ENCODE data around the gene RAB23.

The RAB23 gene

DNA sequence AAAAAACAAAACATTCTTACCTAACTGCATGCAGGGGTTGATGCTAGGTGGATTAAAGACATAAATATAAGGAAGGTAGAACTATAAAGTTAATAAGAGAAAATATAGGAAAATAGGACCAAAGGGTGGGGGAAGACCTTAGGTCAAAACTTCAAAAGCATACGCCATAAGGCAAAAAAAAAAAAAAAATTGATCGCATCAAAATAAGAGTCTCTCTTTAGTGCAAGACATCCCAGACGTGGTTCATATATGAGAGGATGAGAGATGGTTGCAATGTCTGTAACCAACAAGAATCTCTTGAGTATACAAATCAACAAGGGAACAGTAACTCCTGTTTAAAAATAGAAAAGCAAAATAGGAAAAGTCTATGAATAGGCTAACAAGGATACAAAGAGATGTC lies 41.5 kb downstream of the RAB23 start:
- no peak for DNase-seq (ENCODE audit: low spot score)

DNA sequence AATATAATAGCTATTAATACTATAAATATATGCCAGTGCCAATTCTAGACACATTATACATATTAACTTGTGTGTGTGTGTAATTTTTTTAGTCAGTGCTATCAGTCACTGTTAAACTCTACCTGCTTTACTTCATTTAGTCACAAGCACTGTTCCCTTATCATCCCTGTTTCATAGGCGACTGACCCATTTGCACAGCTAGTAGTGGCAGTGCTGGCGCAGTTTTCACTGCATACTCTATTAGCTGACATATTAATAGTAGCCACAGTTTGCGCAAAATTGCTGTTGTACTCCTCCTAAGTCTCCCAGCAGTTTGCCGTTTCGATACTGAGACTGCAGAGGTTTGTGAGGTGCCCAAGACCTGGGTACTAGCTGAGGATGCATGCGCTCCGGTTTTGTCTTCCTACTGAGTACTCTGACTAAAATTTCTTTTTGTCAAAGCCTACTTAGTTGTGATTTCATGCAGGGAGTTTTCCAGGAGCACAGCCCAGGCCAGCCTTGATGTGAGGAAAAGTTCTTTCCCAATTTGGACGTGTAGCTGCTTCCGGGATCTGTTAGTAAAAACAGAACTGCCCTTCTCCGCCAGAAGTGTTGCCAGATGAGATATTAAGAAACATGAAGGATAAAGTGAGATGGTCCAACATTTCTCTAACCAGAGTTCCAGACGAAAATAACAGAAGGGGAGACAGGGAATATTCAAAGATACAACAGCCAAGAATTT lies 44.4 kb downstream of the RAB23 start:
- DNase-seq (ENCODE audit: low spot score), result no peak

DNA sequence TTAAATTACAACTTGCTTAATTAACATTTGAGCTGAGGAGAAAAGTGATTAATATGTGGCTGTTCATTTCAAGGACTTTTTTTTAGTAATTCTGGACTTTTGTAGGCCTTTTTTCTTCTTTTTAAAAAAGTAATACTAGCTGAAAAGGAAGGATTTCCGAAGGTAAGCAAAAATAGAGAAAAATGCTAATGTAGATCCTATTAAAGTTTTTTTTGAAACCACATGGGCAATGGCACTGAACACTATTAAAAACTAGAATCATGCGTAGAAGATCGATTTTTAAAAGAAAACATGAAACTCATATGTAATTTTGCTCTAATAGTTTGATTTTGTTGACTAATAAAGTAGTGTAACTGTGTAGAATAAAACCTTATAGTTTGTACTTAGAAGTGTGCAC lies 47.6 kb downstream of the RAB23 start:
- DNase-seq (ENCODE audit: low spot score), result no peak

DNA sequence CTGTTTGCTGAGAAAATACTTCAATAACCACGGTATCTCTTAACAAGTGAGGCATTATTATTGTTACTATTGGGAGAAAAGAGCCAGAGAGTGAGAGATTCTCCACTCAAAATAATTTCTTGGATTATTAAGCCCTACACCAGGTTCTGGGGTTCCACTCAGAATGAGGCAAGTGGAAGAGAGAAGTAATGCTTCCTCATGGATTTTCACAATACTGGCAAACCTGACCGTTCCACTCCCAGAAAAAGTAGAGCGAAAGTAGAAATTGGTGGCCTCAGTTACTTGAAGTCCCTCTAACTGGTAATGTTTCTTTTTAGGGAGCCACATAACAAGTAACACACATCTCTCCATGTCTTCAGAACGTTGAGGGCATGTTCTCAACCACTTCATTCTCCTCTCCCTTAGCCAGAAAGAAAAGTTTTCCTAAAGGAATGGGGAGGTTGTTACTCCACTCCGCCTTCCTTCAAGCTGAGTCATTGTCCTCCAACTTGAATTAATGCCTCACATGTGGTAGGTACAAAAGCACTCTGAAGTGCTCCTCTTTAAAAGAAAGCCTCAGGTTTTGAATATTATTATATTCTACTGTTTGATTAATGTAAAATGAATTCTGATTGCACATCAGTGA lies 48.1 kb downstream of the RAB23 start:
- peak; percentile 33 for DNase-seq (ENCODE audit: low spot score)

DNA sequence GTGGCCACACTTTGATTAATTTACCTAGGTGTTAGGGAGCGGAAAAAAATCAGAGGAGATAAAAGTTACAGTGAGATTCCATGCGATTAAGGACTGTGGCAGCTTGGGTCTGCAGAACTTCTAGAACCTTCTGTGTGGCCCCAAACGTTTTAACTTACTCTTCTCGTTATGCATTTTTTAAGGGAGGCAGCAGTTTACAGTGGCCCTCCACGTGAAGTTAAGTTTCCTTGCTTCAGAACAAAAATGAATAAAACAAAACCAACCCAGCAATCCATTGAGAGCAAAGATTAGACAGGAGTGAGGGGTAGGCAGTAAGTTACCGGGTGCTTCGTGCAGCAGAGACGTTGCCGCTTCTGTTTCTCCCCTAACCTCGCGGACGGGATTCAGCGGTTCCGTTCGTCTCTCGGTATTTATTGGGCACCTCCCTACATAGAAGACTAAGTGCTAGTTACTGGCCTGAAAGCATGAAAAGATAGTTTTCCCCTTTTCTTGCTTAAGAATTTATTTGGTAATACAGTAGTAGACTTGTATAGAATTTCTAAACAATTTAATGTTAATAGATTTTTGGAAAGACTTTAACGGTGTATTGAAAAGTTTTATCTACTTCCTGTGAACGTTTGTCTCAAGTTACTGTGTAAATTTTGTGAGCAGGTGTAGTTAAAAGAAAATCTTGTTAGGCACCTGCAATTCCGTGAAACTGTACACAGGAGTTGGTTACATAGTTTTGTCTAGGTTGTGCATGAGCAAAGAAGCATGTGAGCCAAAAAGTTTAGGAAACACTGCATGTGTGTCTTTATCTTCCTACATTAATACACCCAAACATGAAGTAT lies 48.8 kb downstream of the RAB23 start:
- DNase-seq (ENCODE audit: low spot score), result peak; percentile 71

DNA sequence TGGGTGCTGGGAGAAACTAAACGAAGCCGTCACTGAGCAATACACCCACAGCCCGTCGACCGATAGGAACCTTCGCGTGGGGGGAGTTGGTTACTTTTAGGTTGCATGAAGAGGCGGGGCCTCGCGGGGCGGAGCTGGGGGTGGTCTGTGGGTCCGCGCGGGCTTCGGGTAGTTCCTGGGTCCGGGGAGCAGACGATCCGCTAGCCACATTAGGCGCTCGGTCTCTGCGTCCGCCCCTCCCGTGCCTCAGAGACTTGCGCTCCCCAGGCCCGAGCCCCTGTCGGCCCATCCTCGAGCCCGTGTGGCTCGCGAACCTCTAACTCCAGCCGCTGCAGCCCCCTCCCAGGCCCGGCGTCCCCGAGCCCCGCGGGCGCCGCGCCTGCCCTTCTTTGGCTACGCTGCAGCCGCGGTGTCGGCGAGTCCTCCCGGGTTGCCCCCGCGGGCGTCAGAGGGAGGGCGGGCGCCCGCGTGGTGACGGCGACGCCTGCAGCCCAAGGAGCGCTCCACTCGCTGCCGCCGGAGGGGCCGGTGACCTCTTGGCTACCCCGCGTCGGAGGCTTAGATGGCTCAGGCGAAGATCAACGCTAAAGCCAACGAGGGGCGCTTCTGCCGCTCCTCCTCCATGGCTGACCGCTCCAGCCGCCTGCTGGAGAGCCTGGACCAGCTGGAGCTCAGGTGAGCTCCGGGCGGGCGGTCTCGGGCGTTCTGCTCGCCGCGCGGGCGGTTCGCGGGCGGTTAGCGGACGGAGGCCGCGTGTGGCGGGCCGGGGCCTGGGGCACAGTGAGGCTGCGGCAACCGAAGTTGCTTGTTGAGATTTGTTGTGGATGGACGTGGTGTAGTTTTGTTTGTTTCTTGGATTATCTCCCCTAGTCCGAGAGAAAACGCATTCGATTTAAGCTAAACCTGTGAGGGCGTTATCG lies 49.7 kb downstream of the RAB23 start, which contains the start of gene BAG2:
Gene BAG2 (plus strand): TSS at position 191 of the 920 bp plus-strand sequence. CDS start 372 bp downstream, at position 563.
- DNase-seq (ENCODE audit: low spot score), result peak; percentile 96

DNA sequence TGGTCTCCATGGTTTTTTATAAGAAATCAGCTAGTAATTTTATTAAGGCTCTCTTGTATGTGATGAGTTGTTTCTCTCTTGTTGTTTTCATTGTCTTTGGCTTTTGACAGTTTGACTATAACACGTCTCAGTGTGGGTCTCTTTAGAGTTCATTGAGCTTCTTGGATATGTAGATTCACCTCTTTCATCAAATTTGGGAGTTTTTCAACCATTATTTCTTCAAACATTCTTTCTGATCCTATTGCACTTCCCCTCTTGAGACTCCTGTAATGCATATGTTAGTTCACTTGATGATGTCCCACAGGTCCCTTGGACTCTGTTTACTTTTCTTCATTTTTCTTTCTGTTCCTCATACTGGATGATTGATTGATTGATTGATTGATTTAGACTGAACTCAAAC lies 57.0 kb downstream of the RAB23 start:
- no peak for DNase-seq (ENCODE audit: low spot score)

DNA sequence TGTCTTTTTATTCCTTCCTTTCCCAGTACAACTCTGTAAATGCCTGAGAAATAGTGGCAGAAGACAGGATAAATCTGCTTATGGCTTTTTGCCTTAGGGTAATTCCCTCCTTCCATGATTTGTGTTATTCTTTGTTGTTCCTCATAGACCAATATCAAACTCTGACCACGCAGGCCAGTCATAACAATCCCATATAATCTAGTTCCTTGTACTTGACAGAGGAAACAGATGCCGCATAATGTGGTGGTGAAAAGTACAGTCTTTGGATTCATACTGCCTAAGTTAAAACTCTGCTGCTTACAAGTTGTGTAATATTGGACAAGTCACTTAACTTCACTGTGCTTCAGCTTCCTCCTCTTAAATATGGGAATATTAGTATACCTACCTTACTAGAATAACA lies 58.2 kb downstream of the RAB23 start:
- no peak for DNase-seq (ENCODE audit: low spot score)

DNA sequence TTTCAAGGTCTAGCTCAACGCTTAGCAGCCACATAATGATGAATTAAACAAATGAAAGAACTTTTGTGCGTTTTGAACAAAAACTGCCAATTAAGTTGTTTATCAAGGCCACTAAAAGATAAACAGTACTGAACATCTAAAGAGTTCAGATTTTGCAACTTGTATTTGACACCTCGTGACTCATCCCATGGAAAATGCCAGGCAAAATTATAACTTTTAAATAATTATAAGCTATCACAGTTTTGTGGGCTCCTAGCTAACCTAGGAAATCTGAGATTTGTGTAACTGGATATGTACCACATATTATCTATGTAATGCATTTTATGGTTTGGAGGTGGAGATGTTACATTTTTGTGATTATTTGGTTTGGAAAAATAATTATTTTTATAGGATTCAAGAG lies 59.6 kb downstream of the RAB23 start:
- no peak for DNase-seq (ENCODE audit: low spot score)

DNA sequence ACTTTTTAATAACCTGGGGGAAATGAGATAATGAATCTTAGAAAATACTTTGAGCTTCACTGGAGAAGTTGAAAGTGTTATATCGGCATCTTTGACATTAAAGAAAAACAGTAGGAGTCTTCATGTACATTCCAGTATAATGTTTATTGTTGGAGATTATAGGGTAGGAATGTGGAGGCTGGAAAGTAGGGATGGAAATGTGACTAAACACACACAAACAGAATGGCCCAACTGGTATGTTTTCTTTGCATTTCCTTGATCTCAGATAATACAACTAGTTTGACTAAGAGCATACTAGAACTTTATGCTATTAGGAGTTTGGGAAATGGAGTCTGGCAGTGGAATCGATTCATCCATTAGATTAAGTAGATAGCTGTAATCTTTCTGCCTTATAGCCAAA lies 60.1 kb downstream of the RAB23 start:
- DNase-seq (ENCODE audit: low spot score), result no peak

DNA sequence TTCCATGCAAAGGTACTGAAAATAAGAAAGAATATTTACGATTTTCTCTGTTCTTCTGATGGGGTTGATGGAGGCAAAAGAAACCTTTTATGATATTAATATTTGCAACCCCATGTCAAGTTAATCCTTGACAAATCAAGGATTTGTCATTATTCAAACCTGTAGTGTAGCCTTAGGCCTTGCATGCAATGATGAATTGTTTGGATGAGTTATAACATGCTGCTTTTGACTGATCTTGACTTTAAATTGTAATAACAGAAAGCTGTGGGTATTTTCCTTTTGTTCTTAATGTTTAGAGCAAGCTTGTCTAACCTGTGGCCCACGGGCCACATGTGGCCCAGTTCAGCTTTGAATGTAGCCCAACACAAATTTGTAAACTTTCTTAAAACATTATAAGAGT lies 63.0 kb downstream of the RAB23 start:
- no peak for DNase-seq (ENCODE audit: low spot score)

DNA sequence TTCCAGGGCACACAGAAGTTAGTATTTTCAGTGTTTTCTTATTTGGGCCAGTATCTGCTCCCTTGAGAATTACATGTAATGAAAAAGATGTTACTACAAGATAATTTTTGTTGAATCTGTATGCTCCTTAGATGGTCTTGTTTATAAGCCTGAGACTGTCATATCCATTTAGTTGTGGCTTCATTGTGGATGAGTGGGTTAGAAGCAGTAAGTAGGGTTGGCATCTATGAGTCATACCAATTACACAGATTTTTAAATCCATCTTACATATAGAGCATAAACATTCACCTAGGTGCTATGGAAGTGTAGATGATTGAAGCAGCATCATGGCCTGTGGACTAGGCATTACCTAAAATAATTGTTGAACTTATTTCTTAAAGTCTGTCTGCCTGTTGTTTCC lies 63.4 kb downstream of the RAB23 start:
- no peak for DNase-seq (ENCODE audit: low spot score)

DNA sequence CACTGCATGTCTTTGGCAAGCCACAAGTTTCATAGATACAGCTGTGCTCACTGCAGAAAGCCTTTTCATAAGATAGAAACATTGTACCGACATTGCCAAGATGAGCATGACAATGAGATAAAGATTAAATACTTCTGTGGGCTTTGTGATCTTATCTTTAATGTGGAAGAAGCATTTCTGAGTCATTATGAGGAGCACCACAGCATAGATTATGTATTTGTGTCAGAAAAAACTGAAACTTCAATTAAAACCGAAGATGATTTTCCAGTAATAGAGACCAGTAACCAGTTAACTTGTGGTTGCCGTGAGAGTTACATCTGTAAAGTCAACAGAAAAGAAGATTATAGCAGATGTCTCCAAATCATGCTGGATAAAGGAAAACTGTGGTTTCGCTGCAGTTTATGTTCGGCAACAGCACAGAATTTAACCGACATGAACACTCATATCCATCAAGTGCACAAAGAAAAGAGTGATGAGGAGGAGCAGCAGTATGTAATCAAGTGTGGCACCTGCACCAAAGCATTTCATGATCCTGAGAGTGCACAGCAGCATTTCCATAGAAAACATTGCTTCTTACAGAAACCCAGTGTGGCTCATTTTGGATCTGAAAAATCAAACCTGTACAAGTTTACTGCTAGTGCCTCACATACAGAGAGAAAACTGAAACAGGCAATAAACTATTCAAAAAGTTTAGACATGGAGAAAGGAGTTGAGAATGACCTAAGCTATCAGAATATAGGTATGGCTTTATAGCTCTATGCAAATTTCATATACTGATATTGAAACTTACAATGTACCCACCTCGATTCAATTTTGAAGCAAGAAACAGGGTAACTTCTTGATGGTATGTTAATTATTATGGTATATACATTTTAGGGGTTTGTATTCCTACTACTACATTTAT lies 73.9 kb downstream of the RAB23 start:
- no peak for DNase-seq (ENCODE audit: low spot score)

DNA sequence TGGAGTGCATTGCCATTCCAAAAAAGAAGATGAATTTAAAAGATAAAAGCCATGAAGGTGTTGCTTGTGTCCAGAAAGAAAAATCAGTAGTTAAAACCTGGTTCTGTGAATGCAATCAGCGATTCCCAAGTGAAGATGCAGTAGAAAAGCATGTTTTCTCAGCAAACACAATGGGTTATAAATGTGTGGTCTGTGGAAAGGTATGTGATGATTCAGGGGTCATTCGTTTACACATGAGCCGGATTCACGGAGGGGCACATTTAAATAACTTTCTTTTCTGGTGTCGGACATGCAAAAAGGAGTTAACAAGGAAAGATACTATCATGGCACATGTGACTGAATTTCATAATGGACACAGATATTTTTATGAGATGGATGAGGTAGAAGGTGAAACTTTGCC lies 74.7 kb downstream of the RAB23 start:
- DNase-seq (ENCODE audit: low spot score), result no peak

DNA sequence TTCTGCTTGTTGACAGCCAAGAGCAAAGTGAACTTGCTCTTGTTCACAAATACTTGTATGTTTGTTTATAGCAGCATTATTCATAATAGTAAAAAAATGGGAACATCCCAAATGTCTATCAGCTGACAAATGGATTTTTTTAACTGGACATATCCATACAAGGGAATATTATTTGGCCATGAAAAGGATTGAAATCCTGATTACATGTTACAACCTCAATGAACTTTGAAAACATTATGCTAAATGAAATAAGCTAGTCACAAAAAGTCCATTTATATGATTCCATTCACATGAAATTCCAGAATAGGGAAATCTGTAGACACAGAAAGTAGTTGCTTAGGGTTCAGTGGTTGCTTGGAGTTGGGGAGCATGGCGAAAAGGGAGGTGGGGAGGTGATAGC lies 78.4 kb downstream of the RAB23 start:
- DNase-seq (ENCODE audit: low spot score), result no peak

DNA sequence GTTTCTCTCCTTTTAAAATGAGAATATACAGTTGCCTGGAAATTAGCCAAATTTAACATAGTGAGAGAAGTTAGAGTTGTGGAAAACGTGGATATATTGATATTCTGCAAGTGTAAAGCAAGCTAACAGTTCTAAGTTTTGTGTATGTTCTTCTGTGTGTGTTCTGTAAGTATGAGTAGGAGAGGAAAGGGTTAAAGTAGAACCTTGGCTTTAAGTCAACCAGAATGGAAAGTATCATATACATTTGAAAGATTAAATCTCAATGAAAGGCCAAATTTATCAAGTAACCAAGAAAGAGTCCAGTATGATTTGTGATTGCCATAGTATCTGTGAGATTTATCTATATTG lies 80.0 kb downstream of the RAB23 start:
- DNase-seq (ENCODE audit: low spot score), result no peak

DNA sequence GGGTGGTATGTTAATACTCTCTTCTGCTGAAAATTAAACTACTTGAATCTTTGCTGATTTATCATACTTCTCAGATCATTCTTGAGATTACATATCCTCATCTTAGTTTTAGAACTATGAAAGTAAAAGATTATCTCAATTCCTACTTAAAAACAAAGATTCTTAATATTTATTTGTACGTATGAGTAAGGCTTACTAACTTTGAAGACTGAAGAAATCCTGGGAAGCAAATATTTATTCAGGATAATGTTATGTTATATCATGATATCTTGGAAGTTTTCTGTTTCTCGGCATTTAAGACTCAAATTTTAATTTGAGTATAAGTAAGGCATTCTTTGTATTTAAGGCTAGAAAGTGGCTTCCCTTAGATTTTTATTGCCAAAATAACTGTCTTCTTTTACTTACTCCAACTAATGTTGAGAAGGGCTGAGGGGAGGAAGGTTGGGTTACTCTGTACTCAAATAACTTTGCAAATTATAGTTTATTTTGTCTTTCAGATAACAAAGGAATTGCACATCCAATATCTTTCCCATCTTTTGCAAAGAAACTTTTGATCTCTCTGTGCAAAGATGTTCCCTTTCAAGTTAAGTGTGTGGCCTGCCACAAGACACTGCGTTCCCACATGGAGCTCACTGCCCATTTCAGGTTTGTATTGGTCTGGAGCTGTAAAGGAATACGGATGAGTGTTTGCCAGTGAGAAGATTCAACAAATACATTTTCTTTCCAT lies 80.5 kb downstream of the RAB23 start:
- DNase-seq (ENCODE audit: low spot score), result no peak

DNA sequence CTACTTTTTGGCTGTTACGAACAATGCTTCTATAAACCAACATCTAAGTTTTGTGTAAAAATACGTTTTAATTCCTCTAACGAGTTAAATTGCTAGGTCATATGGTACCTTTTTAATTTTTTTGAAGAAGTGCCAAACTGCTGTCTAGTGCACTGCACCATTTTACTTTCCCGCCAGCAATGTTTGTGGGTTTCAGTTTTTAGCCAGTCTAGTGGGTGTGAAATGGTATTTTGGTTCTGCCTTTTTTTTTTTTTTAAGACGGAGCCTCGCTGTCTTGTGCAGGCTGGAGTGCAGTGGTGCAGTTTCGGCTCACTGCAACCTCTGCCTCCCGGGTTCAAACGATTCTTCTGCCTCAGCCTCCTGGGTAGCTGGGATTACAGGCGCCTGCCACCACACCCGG lies 84.1 kb downstream of the RAB23 start:
- DNase-seq (ENCODE audit: low spot score), result no peak

DNA sequence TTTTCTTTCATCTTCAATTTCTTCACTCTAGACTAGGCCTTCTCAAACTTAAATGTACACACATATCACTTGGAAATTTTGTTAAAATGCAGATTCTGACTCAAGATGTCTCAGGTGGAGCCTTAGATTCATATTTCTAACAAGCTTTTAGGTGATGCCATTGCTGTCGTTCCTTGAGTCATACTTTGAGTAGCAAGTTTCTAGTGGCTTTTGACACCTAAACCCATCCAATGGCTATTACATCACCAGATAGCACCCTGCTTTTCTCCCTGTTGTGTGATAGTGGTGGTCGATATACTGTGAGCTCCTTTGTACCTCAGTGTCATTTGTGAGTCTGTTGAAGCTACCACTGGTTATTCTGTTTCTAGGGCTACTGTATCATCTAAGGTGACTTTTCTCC lies 84.8 kb downstream of the RAB23 start:
- no peak for DNase-seq (ENCODE audit: low spot score)
